ENCODE results near the gene VPS35L. TPM values are rescaled to one million over a fixed set of nuclear protein-coding genes. Genes with fewer than 3 reads are reported as not detected.

VPS35L gene
- total and polyA plus RNA-seq, 12 donors, result 15.0 to 35.1 (median 30.4) TPM

DNA sequence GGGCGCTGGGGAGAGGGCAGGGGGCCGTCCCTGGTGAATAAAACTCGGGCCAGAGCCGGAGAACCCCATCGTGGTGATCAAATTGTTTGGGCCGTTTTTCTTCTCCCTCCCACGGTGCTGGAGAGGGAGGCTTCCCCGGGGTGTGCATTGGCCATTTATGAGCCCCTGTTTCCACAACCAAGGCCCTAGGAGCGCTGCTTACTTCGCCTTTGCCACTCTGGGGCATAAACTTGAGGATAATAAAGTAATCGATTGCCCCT is 31.2 kb upstream of the VPS35L start:
- DNase-seq, result no peak
- WGBS, 2 donors, result 0% methylated on average over 11 of the region's 11 CpGs
- Histone ChIP-seq H3K27me3 (no peaks in the 10 kb centered on the region), H3K36me3 (peaks cover 0 to 22% (median 8%) of the 10 kb centered on the region in 9 donors), H3K4me1 (peaks cover 0 to 46% (median 24%) of the 10 kb centered on the region in 9 donors), H3K4me3 (peak overlapping the region; percentile 65 to 100 (median 92)), H3K9me3 (no peaks in the 10 kb centered on the region), H3K27ac (peak overlapping the region in 9 of 10 donors; percentile 17 to 84 (median 52))
- ATAC-seq, result peak in 2 of 8 donors; percentile 0 to 6
- intact Hi-C loops (cut with DNase I), result no loop called here
- TF ChIP-seq, protein P1, sequence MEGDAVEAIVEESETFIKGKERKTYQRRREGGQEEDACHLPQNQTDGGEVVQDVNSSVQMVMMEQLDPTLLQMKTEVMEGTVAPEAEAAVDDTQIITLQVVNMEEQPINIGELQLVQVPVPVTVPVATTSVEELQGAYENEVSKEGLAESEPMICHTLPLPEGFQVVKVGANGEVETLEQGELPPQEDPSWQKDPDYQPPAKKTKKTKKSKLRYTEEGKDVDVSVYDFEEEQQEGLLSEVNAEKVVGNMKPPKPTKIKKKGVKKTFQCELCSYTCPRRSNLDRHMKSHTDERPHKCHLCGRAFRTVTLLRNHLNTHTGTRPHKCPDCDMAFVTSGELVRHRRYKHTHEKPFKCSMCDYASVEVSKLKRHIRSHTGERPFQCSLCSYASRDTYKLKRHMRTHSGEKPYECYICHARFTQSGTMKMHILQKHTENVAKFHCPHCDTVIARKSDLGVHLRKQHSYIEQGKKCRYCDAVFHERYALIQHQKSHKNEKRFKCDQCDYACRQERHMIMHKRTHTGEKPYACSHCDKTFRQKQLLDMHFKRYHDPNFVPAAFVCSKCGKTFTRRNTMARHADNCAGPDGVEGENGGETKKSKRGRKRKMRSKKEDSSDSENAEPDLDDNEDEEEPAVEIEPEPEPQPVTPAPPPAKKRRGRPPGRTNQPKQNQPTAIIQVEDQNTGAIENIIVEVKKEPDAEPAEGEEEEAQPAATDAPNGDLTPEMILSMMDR (IDR thresholded peaks at IDR 0.05), result no peak

DNA sequence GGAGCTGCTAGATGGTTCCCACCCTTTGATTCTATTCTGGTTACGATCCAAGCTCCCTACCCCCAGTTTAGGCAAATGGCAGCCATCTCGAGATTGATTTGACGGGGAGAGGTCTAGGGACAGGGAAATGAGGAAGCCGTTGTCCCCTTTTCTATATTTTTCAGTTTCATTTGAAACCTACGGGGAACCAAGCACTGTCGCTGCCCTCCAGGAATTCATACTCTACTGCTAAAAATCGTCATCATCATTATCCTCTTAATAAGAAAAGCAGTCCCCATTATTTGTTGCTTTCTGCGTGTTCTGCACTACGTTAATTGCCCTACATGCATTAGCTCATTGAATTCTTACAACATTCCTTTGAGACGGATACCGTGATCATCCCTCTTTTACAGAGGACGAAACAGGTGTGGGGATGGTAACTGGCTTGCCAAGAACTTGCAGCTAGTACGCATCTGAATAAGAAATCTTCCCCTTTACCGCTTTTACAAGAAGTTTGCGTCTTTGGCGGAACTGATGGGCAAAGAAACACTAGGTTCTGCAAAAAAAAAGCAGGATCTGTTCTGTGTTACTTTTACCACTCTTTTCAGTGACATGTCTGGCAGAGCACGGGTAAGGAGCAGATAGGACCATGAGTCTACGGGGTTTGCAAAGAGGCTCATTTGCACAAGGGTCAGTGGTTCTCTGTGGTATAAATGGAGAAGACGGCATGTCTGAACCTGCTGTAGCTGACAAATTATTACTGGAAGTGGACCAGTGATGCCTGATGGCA is 30.7 kb upstream of the VPS35L start:
- DNase-seq (no peak), ATAC-seq (no peak)
- peaks cover 0 to 27% (median 8%) of the 10 kb centered on the region in 9 donors for H3K36me3 ChIP-seq
- intact Hi-C loops (cut with DNase I), result no loop called here
- H3K27me3 ChIP-seq, result no peaks in the 10 kb centered on the region
- H3K9me3 ChIP-seq, result no peaks in the 10 kb centered on the region
- H3K4me3 ChIP-seq, result peak overlapping the region; percentile 65 to 100 (median 92)
- TF ChIP-seq, protein P1 (IDR thresholded peaks at IDR 0.05), result no peak
- peaks cover 0 to 41% (median 23%) of the 10 kb centered on the region in 9 donors for H3K4me1 ChIP-seq
- WGBS, 2 donors, result 12 to 18% methylated on average over 19 of the region's 19 CpGs
- H3K27ac ChIP-seq, result peak overlapping the region in 8 of 10 donors; percentile 17 to 84 (median 52)

DNA sequence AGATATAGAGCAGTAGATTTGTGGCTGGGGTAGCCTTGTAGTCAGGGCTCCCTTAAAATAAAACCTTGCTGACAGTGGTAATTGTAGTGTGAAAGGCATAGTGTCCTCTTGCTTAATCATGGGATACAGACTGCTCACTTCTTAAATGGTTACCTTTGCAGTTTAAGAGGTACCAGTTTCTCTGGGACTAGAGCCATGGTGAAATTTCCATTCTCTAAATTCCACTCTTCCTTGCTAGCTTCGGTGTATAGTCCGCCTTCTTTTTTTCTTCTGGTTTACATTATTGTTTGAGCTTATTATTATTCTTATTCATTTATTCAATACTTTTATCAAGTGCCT is 30.1 kb upstream of the VPS35L start:
- DNase-seq, result no peak
- WGBS, 2 donors, result 85 to 87% methylated on average over 2 of the region's 2 CpGs
- Histone ChIP-seq H3K36me3 (peaks cover 0 to 31% (median 8%) of the 10 kb centered on the region in 9 donors), H3K4me1 (peaks cover 0 to 37% (median 19%) of the 10 kb centered on the region in 9 donors), H3K9me3 (no peaks in the 10 kb centered on the region), H3K27me3 (no peaks in the 10 kb centered on the region), H3K4me3 (peak overlapping the region in 5 of 10 donors; percentile 76 to 97 (median 96)), H3K27ac (peak overlapping the region in 1 of 10 donors; percentile 84)
- no peak for ATAC-seq
- TF ChIP-seq, protein P1 (IDR thresholded peaks at IDR 0.05), result no peak
- intact Hi-C loops (cut with DNase I), result no loop called here

DNA sequence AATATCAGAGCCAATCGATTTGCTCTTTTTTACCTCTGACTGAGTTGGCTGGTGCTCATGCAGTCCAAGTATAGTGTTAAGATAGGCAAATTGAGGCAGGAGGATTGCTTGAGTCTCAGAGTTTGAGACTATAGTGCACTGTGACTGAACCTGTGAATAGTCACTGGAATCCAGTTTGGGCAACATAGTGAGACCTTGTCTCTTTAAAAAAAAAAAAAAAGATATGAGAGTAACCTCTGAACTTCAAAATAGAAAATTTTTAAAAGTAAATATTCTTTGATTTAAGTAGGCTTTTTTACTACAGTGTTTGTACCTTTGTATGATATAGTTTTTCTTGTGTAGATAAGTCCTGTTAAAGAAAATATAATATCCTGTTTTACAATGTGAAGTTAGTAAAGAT is 28.3 kb upstream of the VPS35L start:
- H3K27me3 ChIP-seq, result no peaks in the 10 kb centered on the region
- 98% methylated on average over 1 of the region's 1 CpG for WGBS, 2 donors
- ATAC-seq (no peak), DNase-seq (no peak)
- H3K4me1 ChIP-seq, result peaks cover 0 to 27% (median 9%) of the 10 kb centered on the region in 9 donors
- intact Hi-C loops (cut with DNase I), result no loop called here
- H3K4me3 ChIP-seq, result no peak overlapping the region
- TF ChIP-seq, protein P1 (IDR thresholded peaks at IDR 0.05), result no peak
- peaks cover 0 to 47% (median 8%) of the 10 kb centered on the region in 9 donors for H3K36me3 ChIP-seq
- H3K9me3 ChIP-seq, result no peaks in the 10 kb centered on the region
- H3K27ac ChIP-seq, result no peak overlapping the region

All from heart right ventricle (tissue), 16 donors.